ENCODE data around the gene TMEM208. TPM values are rescaled to one million over a fixed set of nuclear protein-coding genes. Genes with fewer than 3 reads are reported as not detected.
A peak's percentile ranks its signal among the peaks of the same experiment; 100 is the strongest.

TMEM208 gene
- total RNA-seq, 4 donors from 2014 or later: 10.2 to 57.9 (median 27.3) TPM

- Histone ChIP-seq H3K27ac (peak overlapping the region in 1 of 2 donors; percentile 27), H3K4me1 (peaks cover 0 to 15% of the 10 kb centered on the region in 2 donors), H3K27me3 (peaks cover 0 to 3% of the 10 kb centered on the region in 2 donors), H3K4me3 (peak overlapping the region; percentile 17 to 42), H3K9me3 (no peaks in the 10 kb centered on the region), H3K36me3 (no peaks in the 10 kb centered on the region)
- DNase-seq: no peak
- intact Hi-C loops (cut with DNase I; ENCODE audit: low total_unique reads): no loop called here
- TF ChIP-seq POLR2A (IDR thresholded peaks at IDR 0.05): no peak
- no peak for TF ChIP-seq CTCF (IDR thresholded peaks at IDR 0.05)
These were observed 21.1 kb downstream of the TMEM208 start for GRCh38 chr16:67248073-67248400.

DNA sequence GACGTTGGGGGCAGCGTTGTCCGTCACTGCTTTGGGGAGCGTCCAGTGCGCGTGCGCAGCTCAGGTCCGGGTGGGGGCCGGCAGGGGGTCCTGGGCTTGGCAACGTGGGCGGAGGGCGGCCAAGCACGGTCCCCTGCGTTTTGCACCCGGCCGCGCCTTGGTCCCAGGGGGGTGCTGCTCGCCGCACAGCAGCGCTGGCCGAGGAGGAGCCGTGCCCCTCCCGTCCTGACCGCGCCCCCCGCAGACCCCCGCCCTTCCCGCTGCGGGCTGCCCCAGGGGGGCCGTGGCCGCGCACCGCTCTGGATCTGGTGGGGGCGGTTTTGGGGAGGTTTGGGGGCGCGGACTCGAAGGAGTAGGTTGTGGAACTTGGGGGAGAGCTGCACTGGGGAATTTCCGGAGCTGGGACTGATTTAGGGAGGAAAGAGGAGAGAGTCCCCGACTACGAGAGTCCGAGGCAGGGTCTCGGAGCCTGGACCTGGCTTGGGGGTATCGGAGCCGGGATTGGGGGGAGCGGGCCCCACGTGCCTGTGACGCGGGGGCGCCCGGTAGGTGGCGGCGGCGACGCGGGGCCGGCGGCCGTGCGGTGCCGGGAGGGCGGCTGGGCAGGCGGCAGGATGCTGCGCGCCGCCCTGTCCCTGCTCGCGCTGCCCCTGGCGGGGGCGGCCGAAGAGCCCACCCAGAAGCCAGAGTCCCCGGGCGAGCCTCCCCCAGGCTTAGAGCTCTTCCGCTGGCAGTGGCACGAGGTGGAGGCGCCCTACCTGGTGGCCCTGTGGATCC is 21.7 kb downstream of the TMEM208 start, which contains the start of gene SLC9A5:
Gene SLC9A5, plus strand, starts transcription at position 579 of the 777 bp plus-strand sequence. Its CDS starts 36 bp downstream, at position 615.
- peak within 1 kb of the TSS in 1 of 2 donors; percentile 27 for H3K27ac ChIP-seq
- DNase-seq: peak in 1 of 2 donors; percentile 43
- H3K27me3 ChIP-seq: peaks cover 0 to 3% of the 10 kb centered on the region in 2 donors
- H3K4me1 ChIP-seq: peaks cover 0 to 15% of the 10 kb centered on the region in 2 donors
- H3K4me3 ChIP-seq: peak within 1 kb of the TSS; percentile 42 to 66
- H3K36me3 ChIP-seq: no peaks in the 10 kb centered on the region
- intact Hi-C loops (cut with DNase I; ENCODE audit: low total_unique reads): no loop called here
- no peak for TF ChIP-seq POLR2A (IDR thresholded peaks at IDR 0.05)
- peak in 3 of 4 experiments; percentile 18 to 27 (median 23) for TF ChIP-seq CTCF (IDR thresholded peaks at IDR 0.05)
- H3K9me3 ChIP-seq: no peaks in the 10 kb centered on the region

DNA sequence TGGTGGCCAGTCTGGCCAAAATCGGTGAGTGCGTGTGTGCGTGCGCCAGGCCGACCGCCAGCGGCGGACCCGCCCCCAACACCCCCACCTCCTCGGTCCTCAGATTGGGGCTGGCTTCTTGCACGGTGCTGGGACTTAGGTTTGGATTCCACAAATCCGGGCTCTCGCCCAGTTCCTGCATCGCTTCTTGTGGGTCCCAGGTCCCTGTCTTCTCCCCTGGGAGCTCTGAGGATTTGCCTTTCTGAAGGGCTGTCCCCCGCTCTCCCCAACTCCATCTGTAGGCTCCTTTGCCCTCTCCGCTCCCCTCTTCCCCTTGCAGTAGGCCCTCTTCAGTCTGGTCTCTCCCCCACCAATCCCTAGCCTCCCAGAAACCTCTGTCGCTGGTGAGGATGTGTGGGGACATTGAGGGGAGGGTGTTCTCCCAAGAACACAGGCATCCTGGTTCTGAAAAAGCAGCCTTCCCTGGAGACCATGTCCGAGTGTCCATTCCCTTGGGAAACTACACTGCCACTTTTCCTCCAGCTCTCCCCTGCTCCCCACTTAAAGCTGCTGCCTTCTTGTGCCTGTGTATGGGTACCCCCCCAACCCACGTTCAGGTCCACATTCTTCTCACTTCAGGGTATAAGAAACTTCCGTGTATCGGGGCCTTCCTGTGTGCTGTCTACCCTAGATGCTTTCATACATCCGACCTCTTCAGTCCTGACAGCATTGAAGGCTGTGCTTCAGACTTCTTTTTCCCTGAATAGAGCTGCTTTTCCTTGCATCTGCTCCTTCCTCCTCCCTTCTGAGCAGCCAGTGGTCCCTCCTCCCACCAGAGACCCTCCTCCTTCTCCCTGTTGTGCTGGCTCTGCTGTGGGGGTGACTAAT is 22.5 kb downstream of the TMEM208 start:
- H3K27ac ChIP-seq: no peak overlapping the region
- H3K4me1 ChIP-seq: peaks cover 0 to 15% of the 10 kb centered on the region in 2 donors
- H3K27me3 ChIP-seq: peaks cover 0 to 3% of the 10 kb centered on the region in 2 donors
- no peak for TF ChIP-seq CTCF (IDR thresholded peaks at IDR 0.05)
- TF ChIP-seq POLR2A (IDR thresholded peaks at IDR 0.05): no peak
- DNase-seq: no peak
- intact Hi-C loops (cut with DNase I; ENCODE audit: low total_unique reads): no loop called here
- no peaks in the 10 kb centered on the region for H3K9me3 ChIP-seq
- H3K36me3 ChIP-seq: no peaks in the 10 kb centered on the region
- H3K4me3 ChIP-seq: peak overlapping the region; percentile 17 to 42

DNA sequence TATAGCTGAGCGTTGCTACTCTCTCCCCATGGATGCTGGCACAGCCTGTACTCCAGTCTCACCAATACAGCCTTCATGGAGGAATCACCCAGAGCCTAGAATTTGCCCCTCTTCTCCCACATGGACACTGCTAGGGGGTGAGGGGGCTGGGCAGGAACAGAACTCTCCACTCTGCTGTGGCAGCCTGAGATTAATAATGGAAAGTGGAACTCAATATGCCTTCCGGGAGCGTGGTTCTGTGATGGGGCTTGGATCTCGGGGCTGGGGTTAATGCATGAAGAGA is 23.1 kb downstream of the TMEM208 start:
- H3K36me3 ChIP-seq: no peaks in the 10 kb centered on the region
- H3K27ac ChIP-seq: no peak overlapping the region
- peaks cover 0 to 3% of the 10 kb centered on the region in 2 donors for H3K27me3 ChIP-seq
- TF ChIP-seq POLR2A (IDR thresholded peaks at IDR 0.05): no peak
- TF ChIP-seq CTCF (IDR thresholded peaks at IDR 0.05): no peak
- H3K9me3 ChIP-seq: no peaks in the 10 kb centered on the region
- H3K4me1 ChIP-seq: peaks cover 0 to 15% of the 10 kb centered on the region in 2 donors
- intact Hi-C loops (cut with DNase I; ENCODE audit: low total_unique reads): no loop called here
- no peak for DNase-seq
- no peak overlapping the region for H3K4me3 ChIP-seq
